Liver (tissue), 9 donors: ENCODE measurements around the gene ANTXR1. TPM values are rescaled to one million over a fixed set of nuclear protein-coding genes. Genes with fewer than 3 reads are reported as not detected.

Experiments used
- DNase-seq: peaks from one replicate; pipeline ENCODE4 v3.0.0-alpha.2; 2017; ENCODE audit warnings: low spot score
- H3K27ac ChIP-seq, 2 donors: one replicate each; pipeline ENCODE4 v1.7.0; 2013; ENCODE audit warnings: inconsistent platforms in 2 of 2, low read length in 2 of 2, control low read depth in 1 of 2, low read depth in 1 of 2, mild to moderate bottlenecking in 1 of 2
- H3K27me3 ChIP-seq, 4 donors: one replicate each; pipeline versions ENCODE4 v1.6.1 to v1.7.0; 2013; ENCODE audit warnings: low read length in 3 of 4, inconsistent platforms in 1 of 4, mild to moderate bottlenecking in 1 of 4, moderate library complexity in 1 of 4; ENCODE audit not compliant: control insufficient read depth in 4 of 4, insufficient read depth in 4 of 4
- H3K36me3 ChIP-seq, 4 donors: one replicate each; pipeline versions ENCODE4 v1.6.1 to v1.7.0; 2013; ENCODE audit warnings: low read length in 3 of 4, mild to moderate bottlenecking in 3 of 4, low read depth in 1 of 4, moderate library complexity in 1 of 4; ENCODE audit not compliant: control insufficient read depth in 4 of 4, insufficient read depth in 3 of 4
- H3K4me1 ChIP-seq, 4 donors: one replicate each; pipeline versions ENCODE4 v1.6.1 to v1.7.0; 2013; ENCODE audit warnings: low read length in 3 of 4, mild to moderate bottlenecking in 3 of 4, moderate library complexity in 1 of 4; ENCODE audit not compliant: control insufficient read depth in 4 of 4, insufficient read depth in 4 of 4
- H3K4me3 ChIP-seq, 3 donors: one replicate each; pipeline versions ENCODE4 v1.6.1 to v1.7.0; 2013; ENCODE audit warnings: low read length in 3 of 3, control low read depth in 1 of 3, low read depth in 1 of 3, mild to moderate bottlenecking in 1 of 3
- H3K9ac ChIP-seq, 2 donors: one replicate each; pipeline ENCODE4 v1.7.0; 2013; ENCODE audit warnings: low read length in 2 of 2, mild to moderate bottlenecking in 2 of 2, moderate library complexity in 2 of 2, control low read depth in 1 of 2, low read depth in 1 of 2
- H3K9me3 ChIP-seq, 4 donors: one replicate each; pipeline versions ENCODE4 v1.6.1 to v1.7.0; 2013; ENCODE audit warnings: low read length in 3 of 4; ENCODE audit not compliant: control insufficient read depth in 4 of 4
- ATF3 ChIP-seq: IDR thresholded peaks from 2 replicates; pipeline ENCODE4 v1.6.1; 2016; ENCODE audit warnings: antibody characterized with exemption
- EGR1 ChIP-seq, 2 donors: IDR thresholded peaks; 2 replicates each; pipeline ENCODE4 v1.6.1; 2016 to 2018; ENCODE audit warnings: antibody characterized with exemption in 2 of 2, low read depth in 2 of 2
- FOXA1 ChIP-seq: IDR thresholded peaks from 2 replicates; pipeline ENCODE4 v1.6.1; 2016; ENCODE audit warnings: antibody characterized with exemption
- FOXA2 ChIP-seq: IDR thresholded peaks from 2 replicates; pipeline ENCODE4 v1.6.1; 2016; ENCODE audit warnings: antibody characterized with exemption
- GABPA ChIP-seq, 2 donors: IDR thresholded peaks in 1 of 2; conservative IDR thresholded peaks in 1 of 2; 2 replicates each; pipeline ENCODE4 v1.6.1; 2016; ENCODE audit warnings: antibody characterized with exemption in 2 of 2, mild to moderate bottlenecking in 1 of 2, moderate library complexity in 1 of 2
- HNF4A ChIP-seq, 2 donors: conservative IDR thresholded peaks; 2 replicates each; pipeline ENCODE4 v1.6.1; 2016; ENCODE audit warnings: antibody characterized with exemption in 2 of 2, mild to moderate bottlenecking in 2 of 2
- HNF4G ChIP-seq: IDR thresholded peaks from 2 replicates; pipeline ENCODE4 v1.6.1; 2016; ENCODE audit warnings: antibody characterized with exemption
- JUND ChIP-seq, 2 donors: IDR thresholded peaks; 2 replicates each; pipeline ENCODE4 v1.6.1; 2016; ENCODE audit warnings: antibody characterized with exemption in 2 of 2
- NR2F2 ChIP-seq: IDR thresholded peaks from 2 replicates; pipeline ENCODE4 v1.6.1; 2016; ENCODE audit warnings: antibody characterized with exemption
- RAD21 ChIP-seq, 2 donors: IDR thresholded peaks; 2 replicates each; pipeline ENCODE4 v1.6.1; 2016; ENCODE audit warnings: antibody characterized with exemption in 2 of 2, mild to moderate bottlenecking in 2 of 2
- REST ChIP-seq: IDR thresholded peaks from 2 replicates; pipeline ENCODE4 v1.6.1; 2016; ENCODE audit warnings: antibody characterized with exemption, mild to moderate bottlenecking
- RXRA ChIP-seq, 2 donors: IDR thresholded peaks; 2 replicates each; pipeline ENCODE4 v1.6.1; 2017 to 2018; ENCODE audit warnings: antibody characterized with exemption in 2 of 2, mild to moderate bottlenecking in 1 of 2
- SP1 ChIP-seq: IDR thresholded peaks from 2 replicates; pipeline ENCODE4 v1.6.1; 2018; ENCODE audit warnings: antibody characterized with exemption, mild to moderate bottlenecking
- TAF1 ChIP-seq: conservative IDR thresholded peaks from 2 replicates; pipeline ENCODE4 v1.6.1; 2016; ENCODE audit warnings: antibody characterized with exemption, mild to moderate bottlenecking
- YY1 ChIP-seq: IDR thresholded peaks from 2 replicates; pipeline ENCODE4 v1.6.1; 2016; ENCODE audit warnings: antibody characterized with exemption, mild to moderate bottlenecking
- WGBS: extraction: QIAGEN DNeasy Blood & Tissue Kit; methylation state at CpG from one replicate; pipeline ENCODE4 v1.1.7; 2013; 5-methylcytosine and 5-hydroxymethylcytosine counted together
- polyA plus RNA-seq, 2 donors: library from polyadenylated mRNA; stranded (reverse) in 1 of 2; unstranded in 1 of 2; fragments of 200-250 nt in 1 of 2; fragments of >200 nt in 1 of 2; fragmentation: Nextera tagmentation in 1 of 2; extraction: Ambion mirVana in 1 of 2; gene quantifications; one replicate each; pipeline versions ENCODE4 v1.2.1 to v1.2.3, GENCODE V29; 2013 to 2015
- total RNA-seq, 2 donors: library from RNA; depleted of rRNA; stranded (reverse); fragments of >200 nt; gene quantifications; one replicate each; pipeline ENCODE4 v1.2.3, GENCODE V29; 2014
- TF ChIP-seq, protein P1 (sequence below): fragments of 150-350 bp; IDR thresholded peaks from 2 replicates; pipeline ENCODE4 v1.5.1; 2017; ENCODE audit warnings: improper control_type of control experiment, low read depth, low read length; ENCODE audit not compliant: missing input control
- TF ChIP-seq, protein P2 (sequence below): IDR thresholded peaks from 2 replicates; pipeline ENCODE4 v1.6.1; 2016; ENCODE audit warnings: antibody characterized with exemption
- TF ChIP-seq, protein P3 (sequence below): IDR thresholded peaks from 2 replicates; pipeline ENCODE4 v1.6.1; 2016; ENCODE audit warnings: antibody characterized with exemption
- donor health status: healthy.
- donor health status: healthy.
- donor health status: healthy.
- donor health status: healthy.
- donor health status: healthy.

ANTXR1 gene
- total and polyA plus RNA-seq, 4 donors: 0.60 to 3.6 (median 1.8) TPM

DNA sequence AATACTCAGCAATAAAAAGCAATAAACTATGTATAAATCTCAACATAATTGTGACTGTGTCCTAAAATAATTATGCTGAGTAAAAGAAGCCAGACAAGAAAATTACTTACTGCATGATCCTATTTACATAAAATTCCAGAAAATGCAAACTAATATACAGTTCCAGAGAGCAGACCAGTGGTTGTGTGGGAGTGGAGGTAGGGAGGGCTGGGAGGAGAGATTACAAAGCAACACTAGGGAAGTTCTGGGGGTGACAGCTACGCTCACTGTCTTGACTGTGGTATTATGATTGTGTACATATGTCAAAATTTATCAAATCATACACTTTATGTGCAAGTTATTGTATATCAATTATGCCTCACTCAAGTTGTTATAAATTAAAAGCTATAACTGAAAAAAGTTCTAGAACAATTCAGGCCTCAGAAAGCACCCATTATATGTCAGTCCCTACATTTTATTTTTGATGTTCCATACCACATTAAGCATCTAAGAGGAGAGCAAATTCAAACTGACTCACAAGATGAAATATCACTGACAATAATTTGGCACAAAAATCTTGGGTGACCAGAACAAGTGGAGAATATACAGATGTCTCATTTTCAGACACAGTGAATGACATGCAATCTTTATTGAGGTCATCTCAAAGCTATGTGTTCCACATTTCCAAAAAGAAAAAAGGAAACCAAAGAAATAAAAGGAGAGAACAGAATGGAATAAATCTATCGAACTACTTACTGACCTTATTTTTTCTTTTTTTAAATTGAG, 85.1 kb downstream of the ANTXR1 start:
- Histone ChIP-seq H3K4me1 (peaks cover 0 to 3% (median 0%) of the 10 kb centered on the region in 4 donors), H3K27ac (no peak overlapping the region), H3K9me3 (no peaks in the 10 kb centered on the region), H3K9ac (no peak overlapping the region), H3K4me3 (no peak overlapping the region), H3K27me3 (no peaks in the 10 kb centered on the region), H3K36me3 (no peaks in the 10 kb centered on the region)
- 90% methylated on average over 2 of the region's 2 CpGs for WGBS
- TF ChIP-seq YY1 (no peak), NR2F2 (no peak), FOXA2 (no peak), HNF4G (no peak), ATF3 (no peak), SP1 (no peak), EGR1 (IDR thresholded peaks at IDR 0.05; ENCODE audit: low read depth in 2 of 2) (no peak), TAF1 (no peak), GABPA (IDR thresholded peaks at IDR 0.05 in 1 of 2, conservative IDR thresholded peaks at IDR 0.05 in 1 of 2) (no peak), HNF4A (conservative IDR thresholded peaks at IDR 0.05) (no peak), FOXA1 (no peak), RXRA (IDR thresholded peaks at IDR 0.05) (no peak), REST (no peak)
- TF ChIP-seq, protein P1, sequence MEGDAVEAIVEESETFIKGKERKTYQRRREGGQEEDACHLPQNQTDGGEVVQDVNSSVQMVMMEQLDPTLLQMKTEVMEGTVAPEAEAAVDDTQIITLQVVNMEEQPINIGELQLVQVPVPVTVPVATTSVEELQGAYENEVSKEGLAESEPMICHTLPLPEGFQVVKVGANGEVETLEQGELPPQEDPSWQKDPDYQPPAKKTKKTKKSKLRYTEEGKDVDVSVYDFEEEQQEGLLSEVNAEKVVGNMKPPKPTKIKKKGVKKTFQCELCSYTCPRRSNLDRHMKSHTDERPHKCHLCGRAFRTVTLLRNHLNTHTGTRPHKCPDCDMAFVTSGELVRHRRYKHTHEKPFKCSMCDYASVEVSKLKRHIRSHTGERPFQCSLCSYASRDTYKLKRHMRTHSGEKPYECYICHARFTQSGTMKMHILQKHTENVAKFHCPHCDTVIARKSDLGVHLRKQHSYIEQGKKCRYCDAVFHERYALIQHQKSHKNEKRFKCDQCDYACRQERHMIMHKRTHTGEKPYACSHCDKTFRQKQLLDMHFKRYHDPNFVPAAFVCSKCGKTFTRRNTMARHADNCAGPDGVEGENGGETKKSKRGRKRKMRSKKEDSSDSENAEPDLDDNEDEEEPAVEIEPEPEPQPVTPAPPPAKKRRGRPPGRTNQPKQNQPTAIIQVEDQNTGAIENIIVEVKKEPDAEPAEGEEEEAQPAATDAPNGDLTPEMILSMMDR: no peak
- TF ChIP-seq, protein P2, sequence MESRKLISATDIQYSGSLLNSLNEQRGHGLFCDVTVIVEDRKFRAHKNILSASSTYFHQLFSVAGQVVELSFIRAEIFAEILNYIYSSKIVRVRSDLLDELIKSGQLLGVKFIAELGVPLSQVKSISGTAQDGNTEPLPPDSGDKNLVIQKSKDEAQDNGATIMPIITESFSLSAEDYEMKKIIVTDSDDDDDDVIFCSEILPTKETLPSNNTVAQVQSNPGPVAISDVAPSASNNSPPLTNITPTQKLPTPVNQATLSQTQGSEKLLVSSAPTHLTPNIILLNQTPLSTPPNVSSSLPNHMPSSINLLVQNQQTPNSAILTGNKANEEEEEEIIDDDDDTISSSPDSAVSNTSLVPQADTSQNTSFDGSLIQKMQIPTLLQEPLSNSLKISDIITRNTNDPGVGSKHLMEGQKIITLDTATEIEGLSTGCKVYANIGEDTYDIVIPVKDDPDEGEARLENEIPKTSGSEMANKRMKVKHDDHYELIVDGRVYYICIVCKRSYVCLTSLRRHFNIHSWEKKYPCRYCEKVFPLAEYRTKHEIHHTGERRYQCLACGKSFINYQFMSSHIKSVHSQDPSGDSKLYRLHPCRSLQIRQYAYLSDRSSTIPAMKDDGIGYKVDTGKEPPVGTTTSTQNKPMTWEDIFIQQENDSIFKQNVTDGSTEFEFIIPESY: no peak
- no peak for DNase-seq

GRCh38 chr2:69099541-69099940, 86.6 kb downstream of the ANTXR1 start:
- Histone ChIP-seq H3K4me1 (peaks cover 0 to 3% (median 0%) of the 10 kb centered on the region in 4 donors), H3K27ac (no peak overlapping the region), H3K4me3 (no peak overlapping the region), H3K9me3 (no peaks in the 10 kb centered on the region), H3K9ac (no peak overlapping the region), H3K27me3 (no peaks in the 10 kb centered on the region), H3K36me3 (no peaks in the 10 kb centered on the region)
- DNase-seq: no peak
- TF ChIP-seq RXRA (IDR thresholded peaks at IDR 0.05) (no peak), SP1 (no peak), NR2F2 (no peak), FOXA2 (no peak), TAF1 (no peak), RAD21 (IDR thresholded peaks at IDR 0.05) (no peak), REST (no peak), FOXA1 (no peak), JUND (IDR thresholded peaks at IDR 0.05) (no peak)
- TF ChIP-seq, protein P3, sequence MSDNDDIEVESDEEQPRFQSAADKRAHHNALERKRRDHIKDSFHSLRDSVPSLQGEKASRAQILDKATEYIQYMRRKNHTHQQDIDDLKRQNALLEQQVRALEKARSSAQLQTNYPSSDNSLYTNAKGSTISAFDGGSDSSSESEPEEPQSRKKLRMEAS: no peak
